ENCODE measurements around the gene SFTPD.

SFTPD gene

GRCh38 chr10:79944428-79945395 is 4.2 kb downstream of the SFTPD start:
- no peak for DNase-seq

- DNase-seq = no peak
Observed at GRCh38 chr10:79943871-79944270, 5.0 kb downstream of the SFTPD start.

GRCh38 chr10:79942261-79943185 is 6.4 kb downstream of the SFTPD start:
- DNase-seq = no peak

GRCh38 chr10:79941585-79942210 is 7.2 kb downstream of the SFTPD start:
- no peak for DNase-seq

GRCh38 chr10:79941146-79941545 is 7.8 kb downstream of the SFTPD start:
- no peak for DNase-seq

GRCh38 chr10:79940431-79940830 is 8.5 kb downstream of the SFTPD start:
- no peak for DNase-seq

- no peak for DNase-seq
Observed at GRCh38 chr10:79939969-79940368, 8.9 kb downstream of the SFTPD start.

GRCh38 chr10:79938728-79939406 is 10.0 kb downstream of the SFTPD start:
- peak; percentile 83 to 84 for DNase-seq

GRCh38 chr10:79937701-79938151 is 11.2 kb downstream of the SFTPD start:
- no peak for DNase-seq

- no peak for DNase-seq
Observed at GRCh38 chr10:79936625-79937615, 12.0 kb downstream of the SFTPD start.

GRCh38 chr10:79933961-79934360 is 14.9 kb downstream of the SFTPD start:
- DNase-seq = no peak

GRCh38 chr10:79932841-79933379 is 16.0 kb downstream of the SFTPD start:
- no peak for DNase-seq

- DNase-seq = no peak
Observed at GRCh38 chr10:79932307-79932706, 16.6 kb downstream of the SFTPD start.

GRCh38 chr10:79930751-79931150 is 18.2 kb downstream of the SFTPD start:
- no peak for DNase-seq

GRCh38 chr10:79930267-79930666 is 18.6 kb downstream of the SFTPD start:
- no peak for DNase-seq

- DNase-seq = peak; percentile 13 to 28
Observed at GRCh38 chr10:79929409-79929904, 19.4 kb downstream of the SFTPD start.

GRCh38 chr10:79928028-79928583 is 20.8 kb downstream of the SFTPD start:
- DNase-seq = no peak

GRCh38 chr10:79927111-79927828 is 21.6 kb downstream of the SFTPD start:
- DNase-seq = no peak

GRCh38 chr10:79926037-79926436 is 22.9 kb downstream of the SFTPD start:
- DNase-seq = no peak

GRCh38 chr10:79925614-79926013 is 23.3 kb downstream of the SFTPD start:
- DNase-seq = no peak

All from AML-193 (cell line).